ENCODE results near the gene GHRH.

DNA sequence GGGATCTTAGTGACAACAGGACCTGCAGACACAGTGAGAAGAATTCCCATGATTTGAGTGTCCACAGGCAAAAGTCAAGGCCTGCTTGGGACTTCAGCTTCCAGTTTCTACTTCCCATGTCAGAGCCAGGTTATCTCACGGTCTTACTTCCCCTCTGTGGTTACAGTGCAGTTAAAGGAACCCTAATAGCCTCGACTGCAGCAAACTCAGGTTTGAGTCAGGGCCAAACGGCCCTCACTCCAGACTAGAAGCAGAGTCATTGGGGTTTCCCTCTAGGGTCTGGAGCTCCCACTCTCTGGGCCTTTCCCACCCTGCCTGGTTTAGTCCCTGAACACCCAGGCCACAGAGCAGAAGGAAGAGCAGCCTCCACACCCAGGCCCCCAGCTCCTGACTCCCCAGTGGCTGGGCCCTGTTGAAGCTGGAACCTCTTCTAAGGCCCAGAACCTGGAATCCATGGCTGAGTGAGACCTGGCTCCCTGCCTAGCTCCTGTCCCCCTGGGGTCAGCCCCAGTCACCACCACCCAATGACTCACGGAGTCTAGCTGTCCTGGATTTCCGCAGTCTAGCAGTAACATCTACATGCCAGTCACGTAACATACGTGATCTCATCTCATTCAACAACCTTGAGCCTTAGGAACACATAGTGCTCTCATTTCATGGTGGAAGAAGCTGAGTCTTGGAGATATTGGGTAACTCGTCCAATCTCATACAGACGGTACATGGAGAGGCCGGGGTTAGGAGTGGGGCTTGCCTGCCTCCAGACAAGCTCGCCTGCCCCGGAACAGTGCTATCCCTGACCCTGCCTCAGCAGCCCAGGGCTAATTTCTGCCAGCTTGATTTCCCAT, 9.2 kb upstream of the GHRH start:
- TF ChIP-seq, protein P1, sequence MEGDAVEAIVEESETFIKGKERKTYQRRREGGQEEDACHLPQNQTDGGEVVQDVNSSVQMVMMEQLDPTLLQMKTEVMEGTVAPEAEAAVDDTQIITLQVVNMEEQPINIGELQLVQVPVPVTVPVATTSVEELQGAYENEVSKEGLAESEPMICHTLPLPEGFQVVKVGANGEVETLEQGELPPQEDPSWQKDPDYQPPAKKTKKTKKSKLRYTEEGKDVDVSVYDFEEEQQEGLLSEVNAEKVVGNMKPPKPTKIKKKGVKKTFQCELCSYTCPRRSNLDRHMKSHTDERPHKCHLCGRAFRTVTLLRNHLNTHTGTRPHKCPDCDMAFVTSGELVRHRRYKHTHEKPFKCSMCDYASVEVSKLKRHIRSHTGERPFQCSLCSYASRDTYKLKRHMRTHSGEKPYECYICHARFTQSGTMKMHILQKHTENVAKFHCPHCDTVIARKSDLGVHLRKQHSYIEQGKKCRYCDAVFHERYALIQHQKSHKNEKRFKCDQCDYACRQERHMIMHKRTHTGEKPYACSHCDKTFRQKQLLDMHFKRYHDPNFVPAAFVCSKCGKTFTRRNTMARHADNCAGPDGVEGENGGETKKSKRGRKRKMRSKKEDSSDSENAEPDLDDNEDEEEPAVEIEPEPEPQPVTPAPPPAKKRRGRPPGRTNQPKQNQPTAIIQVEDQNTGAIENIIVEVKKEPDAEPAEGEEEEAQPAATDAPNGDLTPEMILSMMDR (IDR thresholded peaks at IDR 0.05), result no peak
- TF ChIP-seq POLR2A (IDR thresholded peaks at IDR 0.05), result no peak
